GM18498 (cell line): ENCODE measurements around the gene LDB1.

Experiments used
- ATAC-seq: cut with Tn5 transposase; IDR thresholded peaks from one replicate; pipeline ENCODE4 v1.9.1; 2021; ENCODE audit warnings: mild to moderate bottlenecking, moderate library complexity; ENCODE audit not compliant: unreplicated experiment

Gene LDB1

GRCh38 chr10:102065561-102066398 lies 54.4 kb downstream of the LDB1 start:
- peak; percentile 18 for ATAC-seq

- ATAC-seq, result peak; percentile 98
These were observed 55.2 kb downstream of the LDB1 start, which contains the start of gene HPS6 for GRCh38 chr10:102064868-102065560. HPS6 (plus strand) TSS chr10:102065349; CDS start chr10:102065475, 126 bp downstream.

- no peak for ATAC-seq
These were observed 55.7 kb downstream of the LDB1 start for GRCh38 chr10:102064503-102064867.

GRCh38 chr10:102059987-102060386 lies 60.2 kb downstream of the LDB1 start:
- ATAC-seq, result no peak
